H1 (cell line): ENCODE results near the gene SETD1B. TPM values are rescaled to one million over a fixed set of nuclear protein-coding genes. Genes with fewer than 3 reads are reported as not detected.

Experiments used
- CTCF ChIA-PET: fragments of 300-600 bp; sonication (Branson Sonifier 250); formaldehyde crosslinking; loops from one replicate; lab custom pipeline; 2021; ENCODE audit not compliant: partially characterized antibody; lab: Charles Lee
- POLR2A ChIA-PET: fragments of 300-600 bp; sonication (Branson Sonifier 250); formaldehyde crosslinking; loops from one replicate; lab custom pipeline; 2021; ENCODE audit warnings: inconsistent platforms; ENCODE audit not compliant: partially characterized antibody; lab: Charles Lee
- DNase-seq, 2 experiments: peaks; one replicate each; pipeline versions ENCODE4 v3.0.0 to v3.0.0-alpha.2; 2010 to 2022; ENCODE audit warnings: low spot score in 2 of 2, low read depth in 1 of 2, mixed read lengths in 1 of 2
- FAIRE-seq: peaks from 2 replicates; lab custom pipeline; 2011; peaks lifted over from hg19 to GRCh38; lab: Jason Lieb, UNC
- H2AFZ ChIP-seq: 2 replicates; pipeline ENCODE4 v1.8.1; 2012; ENCODE audit warnings: low read length, inconsistent platforms
- H2AK5ac ChIP-seq: 2 replicates; pipeline ENCODE4 v1.6.1; 2013; ENCODE audit warnings: low read depth, low read length
- H2BK120ac ChIP-seq: replicated peaks from 2 replicates; pipeline ENCODE3; 2013; ENCODE audit warnings: low read depth, low read length, inconsistent platforms
- H2BK12ac ChIP-seq: 2 replicates; pipeline ENCODE4 v1.6.1; 2013; ENCODE audit warnings: low read depth, low read length
- H2BK15ac ChIP-seq: 2 replicates; pipeline ENCODE4 v1.6.1; 2013; ENCODE audit warnings: low read length
- H2BK20ac ChIP-seq: 2 replicates; pipeline ENCODE4 v1.6.1; 2013; ENCODE audit warnings: low read length
- H2BK5ac ChIP-seq: 2 replicates; pipeline ENCODE4 v1.6.1; 2013; ENCODE audit warnings: low read depth, low read length
- H3K14ac ChIP-seq: 2 replicates; pipeline ENCODE4 v1.6.1; 2013; ENCODE audit warnings: inconsistent platforms; ENCODE audit not compliant: insufficient read length
- H3K18ac ChIP-seq: 2 replicates; pipeline ENCODE4 v1.6.1; 2013; ENCODE audit warnings: low read length; ENCODE audit errors: extremely low read depth
- H3K23ac ChIP-seq: 2 replicates; pipeline ENCODE4 v1.6.1; 2013; ENCODE audit warnings: inconsistent platforms; ENCODE audit not compliant: insufficient read length
- H3K23me2 ChIP-seq: 2 replicates; pipeline ENCODE4 v1.6.1; 2013; ENCODE audit warnings: low read depth, low read length
- H3K27ac ChIP-seq: 2 replicates; pipeline ENCODE4 v1.6.1; 2011; ENCODE audit warnings: low read depth, low read length, inconsistent platforms
- H3K27me3 ChIP-seq, 4 experiments: replicated peaks in 1 of 4; 1 replicate in 1 of 4; 2 replicates in 3 of 4; pipeline versions ENCODE4 v1.6.1 to v1.8.1; 2011 to 2013; ENCODE audit warnings: low read length in 3 of 4, mild to moderate bottlenecking in 3 of 4, inconsistent platforms in 2 of 4, mixed read lengths in 2 of 4, moderate library complexity in 1 of 4; ENCODE audit not compliant: control insufficient read depth in 3 of 4, insufficient read depth in 3 of 4; ENCODE audit errors: extremely low read depth in 1 of 4
- H3K36me3 ChIP-seq, 4 experiments: 2 replicates each; pipeline versions ENCODE4 v1.6.1 to v1.8.1; 2011 to 2013; ENCODE audit warnings: mild to moderate bottlenecking in 4 of 4, low read length in 3 of 4, moderate library complexity in 2 of 4, control low read depth in 1 of 4, inconsistent platforms in 1 of 4; ENCODE audit not compliant: insufficient read depth in 4 of 4, control insufficient read depth in 2 of 4
- H3K4ac ChIP-seq: replicated peaks from 2 replicates; pipeline ENCODE3; 2013; ENCODE audit warnings: low read length, low read depth, mixed read lengths, inconsistent platforms; ENCODE audit not compliant: insufficient read length
- H3K4me1 ChIP-seq, 4 experiments: replicated peaks in 1 of 4; 1 replicate in 1 of 4; 2 replicates in 3 of 4; pipeline versions ENCODE4 v1.6.1 to v1.8.1; 2011 to 2013; ENCODE audit warnings: low read length in 3 of 4, inconsistent platforms in 2 of 4, mixed read lengths in 1 of 4; ENCODE audit not compliant: insufficient read depth in 4 of 4, control insufficient read depth in 3 of 4
- H3K4me2 ChIP-seq, 2 experiments: 2 replicates each; pipeline versions ENCODE4 v1.6.1 to v1.8.1; 2011 to 2013; ENCODE audit warnings: low read depth in 2 of 2, low read length in 2 of 2, control low read depth in 1 of 2, inconsistent platforms in 1 of 2, mild to moderate bottlenecking in 1 of 2; ENCODE audit not compliant: insufficient read depth in 1 of 2
- H3K4me3 ChIP-seq, 4 experiments: fragments of 200-600, 300-600 bp in 1 of 4; sonication (generic), shearing (Covaris generic), sonication (Bioruptor Twin) in 1 of 4; 2 replicates each; pipeline versions ENCODE4 v1.5.1 to v1.8.1; 2011 to 2016; ENCODE audit warnings: low read length in 4 of 4, low read depth in 3 of 4, control low read depth in 2 of 4, inconsistent platforms in 2 of 4, mild to moderate bottlenecking in 2 of 4, mixed read lengths in 1 of 4, moderate library complexity in 1 of 4; ENCODE audit not compliant: insufficient read depth in 2 of 4; ENCODE audit errors: extremely low read depth in 1 of 4
- H3K56ac ChIP-seq: replicated peaks from 2 replicates; pipeline ENCODE3; 2013; ENCODE audit warnings: low read depth, mild to moderate bottlenecking, mixed read lengths, low read length, inconsistent platforms; ENCODE audit not compliant: insufficient read length
- H3K79me1 ChIP-seq: 2 replicates; pipeline ENCODE4 v1.6.1; 2013; ENCODE audit warnings: low read depth, low read length, control low read depth
- H3K79me2 ChIP-seq, 2 experiments: 2 replicates each; pipeline versions ENCODE4 v1.6.1 to v1.8.1; 2012 to 2013; ENCODE audit warnings: low read length in 2 of 2, mild to moderate bottlenecking in 2 of 2, inconsistent platforms in 1 of 2; ENCODE audit not compliant: insufficient read depth in 2 of 2, control insufficient read depth in 1 of 2
- H3K9ac ChIP-seq, 4 experiments: replicated peaks in 1 of 4; 1 replicate in 1 of 4; 2 replicates in 3 of 4; pipeline versions ENCODE4 v1.6.1 to v1.8.1; 2011 to 2013; ENCODE audit warnings: low read depth in 3 of 4, low read length in 3 of 4, control low read depth in 2 of 4, mild to moderate bottlenecking in 2 of 4, moderate library complexity in 2 of 4, inconsistent platforms in 1 of 4; ENCODE audit errors: extremely low read depth in 1 of 4
- H3K9me3 ChIP-seq, 2 experiments: 2 replicates each; pipeline versions ENCODE4 v1.6.1 to v1.8.1; 2012 to 2013; ENCODE audit warnings: mild to moderate bottlenecking in 2 of 2, moderate library complexity in 2 of 2, control low read depth in 1 of 2, inconsistent platforms in 1 of 2, low read depth in 1 of 2, low read length in 1 of 2, mixed read lengths in 1 of 2; ENCODE audit not compliant: insufficient read depth in 2 of 2
- H4K20me1 ChIP-seq, 2 experiments: replicated peaks in 1 of 2; 2 replicates each; pipeline versions ENCODE3 to v1.8.1; 2011 to 2013; ENCODE audit warnings: inconsistent platforms in 2 of 2, low read length in 2 of 2, mild to moderate bottlenecking in 1 of 2; ENCODE audit not compliant: insufficient read depth in 2 of 2, control insufficient read depth in 1 of 2
- H4K5ac ChIP-seq: 2 replicates; pipeline ENCODE4 v1.6.1; 2013; ENCODE audit warnings: low read length, low read depth, mixed read lengths, inconsistent platforms; ENCODE audit not compliant: insufficient read length
- H4K8ac ChIP-seq: 2 replicates; pipeline ENCODE4 v1.8.0; 2013; ENCODE audit warnings: mild to moderate bottlenecking, moderate library complexity, low read length, inconsistent platforms; ENCODE audit not compliant: insufficient read depth; ENCODE audit errors: extremely low read depth
- H4K91ac ChIP-seq: replicated peaks from 2 replicates; pipeline ENCODE3; 2013; ENCODE audit warnings: low read length, mixed read lengths, inconsistent platforms; ENCODE audit not compliant: insufficient read length
- SIRT6 ChIP-seq: IDR thresholded peaks from one replicate; pipeline ENCODE4 v1.7.1; 2012; ENCODE audit warnings: low read length, inconsistent platforms
- TAF1 ChIP-seq: IDR thresholded peaks from 2 replicates; pipeline ENCODE4 v1.6.1; 2011; ENCODE audit warnings: mild to moderate bottlenecking, low read depth, low read length
- WGBS, 2 experiments: shearing (Covaris generic) in 1 of 2; methylation state at CpG; one replicate each; pipeline versions ENCODE4 v1.1.6 to v1.1.7; 2013 to 2015; ENCODE audit warnings: low lambda C conversion rate in 2 of 2, mixed read lengths in 2 of 2, inconsistent platforms in 1 of 2, low coverage in 1 of 2, missing lambda C conversion rate in 1 of 2; ENCODE audit not compliant: insufficient replicate concordance in 2 of 2, insufficient coverage in 1 of 2, insufficient read length in 1 of 2; ENCODE audit errors: extremely low coverage in 1 of 2, missing lambda C conversion rate in 1 of 2; 5-methylcytosine and 5-hydroxymethylcytosine counted together
- polyA plus RNA-seq, 7 experiments: library from polyadenylated mRNA; depleted of rRNA in 3 of 7; stranded (reverse) in 5 of 7; unstranded in 2 of 7; fragments of >200 nt in 5 of 7; fragments of 200-250 nt in 2 of 7; gene quantifications; 1 replicate in 5 of 7; 2 replicates in 1 of 7; 4 replicates in 1 of 7; pipeline versions ENCODE4 v1.2.1 to v1.2.3, GENCODE V29; 2011 to 2013; ENCODE audit warnings: missing spikeins in 2 of 7, mixed read lengths in 2 of 7
- total RNA-seq: library from RNA; stranded (reverse); fragmentation: NEBNext Ultra II Directional; extraction: Animal tissue kit (Norgen Biotek cat#: 25700); gene quantifications from 2 replicates; pipeline ENCODE4 v1.2.1, GENCODE V29; 2021

The SETD1B gene
- total and polyA plus RNA-seq, 2 of the 8 experiments (the other 6 are each of a cell fraction or from before 2014, with no cell fraction given), result 1.3 to 17.7 TPM

- CTCF ChIA-PET, result interaction anchor here (0.5 to 12.0 kb wide), 16 partner anchors 8 to 331 kb away, joined by 3 to 363 read pairs (median 6); partner anchors contain the start of genes HPD, PSMD9 and RHOF
- H3K4me2 ChIP-seq, result peak overlapping the region; percentile 88 to 97; a peak in 2 of 4 replicates
- no peak overlapping the region for H3K14ac ChIP-seq
- H3K4ac ChIP-seq, result no peak overlapping the region
- peak overlapping the region in 1 of 4 experiments; percentile 83; a peak in 3 of 8 replicates for H3K4me3 ChIP-seq
- WGBS, 2 experiments, result 90% methylated on average over 26 of the region's 33 CpGs; no CpG with 5 or more reads in 1 of the 2 experiments
- peaks cover 0 to 49% of the 10 kb centered on the region in 2 experiments; a peak in 2 of 4 replicates for H3K79me2 ChIP-seq
- peak overlapping the region; percentile 64; the same call in 1 of the 2 replicates for H2BK5ac ChIP-seq
- H4K91ac ChIP-seq, result no peak overlapping the region
- no peak overlapping the region for H2BK120ac ChIP-seq
- H3K36me3 ChIP-seq, result peaks cover 2 to 36% (median 17%) of the 10 kb centered on the region in 4 experiments; a peak in 4 of 8 replicates
- no peak for FAIRE-seq
- 0 out of 2 replicates have a peak overlapping the region, but pooled peaks have one; percentile 17 for H2AK5ac ChIP-seq
- H3K27me3 ChIP-seq, result no peaks in the 10 kb centered on the region
- H4K5ac ChIP-seq, result no peak overlapping the region
- peaks cover 2 to 14% of the 10 kb centered on the region in 2 experiments for H4K20me1 ChIP-seq
- H4K8ac ChIP-seq, result no peak overlapping the region
- POLR2A ChIA-PET, result interaction anchor here (0.8 to 27.9 kb wide), 8 partner anchors 12 to 151 kb away, joined by 3 to 958 read pairs (median 4); partner anchors contain the start of genes RHOF and SETD1B
- no peaks in the 10 kb centered on the region for H3K9me3 ChIP-seq
- no peak overlapping the region for H2BK20ac ChIP-seq
- peaks cover 7 to 40% (median 25%) of the 10 kb centered on the region in 4 experiments for H3K4me1 ChIP-seq
- H3K56ac ChIP-seq, result no peak overlapping the region
- no peak overlapping the region for H3K27ac ChIP-seq
- H3K23ac ChIP-seq, result no peak overlapping the region
- DNase-seq, result no peak
- H2BK15ac ChIP-seq, result no peak overlapping the region
- H3K18ac ChIP-seq, result no peak overlapping the region; the same call in 1 of the 2 replicates
- no peak overlapping the region for H2AFZ ChIP-seq
- H3K23me2 ChIP-seq, result peaks cover 14% of the 10 kb centered on the region
- H3K9ac ChIP-seq, result no peak overlapping the region
- peak overlapping the region; percentile 60; the same call in 1 of the 2 replicates for H2BK12ac ChIP-seq
- peaks cover 18% of the 10 kb centered on the region for H3K79me1 ChIP-seq
- TF ChIP-seq TAF1, result no peak
- no peak for TF ChIP-seq SIRT6
Observed at GRCh38 chr12:121810234-121810817, 6.5 kb downstream of the SETD1B start.
